Measurements from ENCODE around the gene NBEAL1.
A peak's percentile ranks its signal among the peaks of the same experiment; 100 is the strongest.
"Not testable (repeated sequence)": the region's sequence is repeated elsewhere in the genome, so short reads cannot be mapped to it uniquely, and the experiment has no call there.

Gene NBEAL1

DNA sequence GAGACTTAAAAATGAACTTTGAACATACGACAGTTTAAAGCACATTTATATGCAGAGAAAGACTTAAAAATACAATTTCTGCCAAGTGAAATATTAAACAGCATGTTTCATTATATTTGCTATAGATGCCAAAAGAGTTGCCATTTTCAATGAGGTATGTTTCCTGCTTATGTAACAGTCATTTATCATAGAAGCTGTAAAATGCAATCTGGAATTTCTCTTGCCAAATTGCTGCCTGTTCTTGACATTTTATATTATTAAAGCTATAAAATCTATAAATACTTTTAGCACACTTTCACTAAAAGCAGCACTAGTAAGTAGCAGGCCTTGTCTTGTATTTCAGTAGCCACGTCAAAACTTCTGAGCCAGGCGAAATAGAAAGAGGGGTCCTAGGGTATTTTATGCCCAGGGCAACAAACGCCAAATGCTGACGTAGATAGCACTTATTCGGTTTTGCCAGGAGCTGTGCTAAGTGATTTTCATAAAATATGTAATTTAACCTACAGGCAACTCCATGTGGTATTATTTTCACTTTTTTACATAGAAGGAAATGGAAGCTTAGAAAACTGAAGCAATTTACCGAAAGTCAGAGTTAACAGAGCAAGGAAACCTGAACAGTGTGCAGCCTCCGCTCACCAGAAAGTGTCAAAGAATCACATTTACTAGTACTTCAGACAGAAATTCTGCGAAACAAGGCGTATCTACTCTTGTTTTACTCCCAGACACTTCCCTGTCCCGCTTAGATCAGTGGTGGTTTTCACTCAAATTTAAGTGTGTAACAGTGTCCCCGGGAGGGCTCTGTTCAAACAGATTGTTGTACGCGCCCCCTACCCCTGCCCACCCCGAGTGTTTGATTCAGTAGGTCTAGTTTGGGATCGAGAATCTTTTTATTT lies 222.9 kb downstream of the NBEAL1 start:
- peak; percentile 5 for DNase-seq

DNA sequence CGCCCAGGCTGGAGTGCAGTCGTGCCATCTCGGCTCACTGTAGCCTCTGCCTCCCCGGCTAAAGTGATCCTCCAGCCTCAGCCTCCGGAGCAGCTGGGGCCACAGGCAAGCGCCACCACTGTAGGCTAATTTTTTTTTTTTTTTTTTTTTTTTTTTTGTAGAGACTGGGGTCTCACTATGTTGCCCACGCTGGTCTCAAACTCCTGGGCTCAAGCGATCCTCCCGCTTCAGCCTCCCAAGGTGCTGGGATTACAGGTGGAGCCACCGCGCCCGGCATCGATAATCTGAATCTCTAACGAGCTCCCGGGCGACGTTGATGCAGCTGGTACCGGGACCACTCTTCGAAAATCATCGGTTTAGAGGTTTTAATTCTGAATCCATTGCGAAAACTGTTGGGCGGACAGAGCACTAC lies 223.6 kb downstream of the NBEAL1 start:
- DNase-seq = no peak

DNA sequence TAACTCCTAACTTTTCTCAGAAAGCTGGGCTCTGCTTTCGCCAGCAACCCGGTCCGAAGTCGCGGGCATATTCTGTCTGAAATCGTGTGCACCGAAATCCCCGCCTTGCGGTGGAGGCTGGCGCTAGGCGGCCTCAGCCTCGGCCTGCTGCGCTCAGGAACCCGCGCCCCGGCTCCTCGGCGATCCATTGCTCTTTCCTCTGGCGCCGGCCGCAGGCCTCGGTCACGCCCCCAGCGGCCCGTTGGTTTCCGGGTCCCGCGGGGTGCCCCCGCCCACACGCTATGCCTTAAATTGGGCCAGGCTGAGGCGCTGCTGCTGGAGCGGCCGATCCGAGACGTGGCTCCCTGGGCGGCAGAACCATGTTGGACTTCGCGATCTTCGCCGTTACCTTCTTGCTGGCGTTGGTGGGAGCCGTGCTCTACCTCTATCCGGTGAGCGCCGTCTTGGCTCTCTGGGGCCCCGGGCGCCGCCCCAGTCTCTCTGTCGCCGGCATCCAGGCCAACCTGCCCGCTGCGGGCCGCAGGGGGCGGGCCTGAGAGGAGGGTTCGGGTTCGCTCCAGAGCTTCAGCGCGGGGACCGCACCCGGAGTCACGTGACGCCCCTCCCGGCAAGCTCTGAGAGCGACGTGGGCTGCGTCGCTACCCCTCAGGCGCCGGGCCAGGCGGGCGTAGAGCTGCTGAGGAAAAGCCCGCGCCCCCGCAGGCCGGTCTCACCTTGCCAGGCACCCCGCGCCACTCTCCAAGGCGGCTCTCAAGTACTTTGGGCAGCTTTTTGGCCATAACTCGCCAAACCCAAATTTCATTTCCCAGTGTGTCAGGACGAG lies 224.2 kb downstream of the NBEAL1 start, which contains the start of gene CYP20A1:
CYP20A1 (plus strand) TSS at position 315 of the 823 bp plus-strand sequence; CDS start at position 360, 45 bp downstream.
- peak; percentile 100 for DNase-seq

DNA sequence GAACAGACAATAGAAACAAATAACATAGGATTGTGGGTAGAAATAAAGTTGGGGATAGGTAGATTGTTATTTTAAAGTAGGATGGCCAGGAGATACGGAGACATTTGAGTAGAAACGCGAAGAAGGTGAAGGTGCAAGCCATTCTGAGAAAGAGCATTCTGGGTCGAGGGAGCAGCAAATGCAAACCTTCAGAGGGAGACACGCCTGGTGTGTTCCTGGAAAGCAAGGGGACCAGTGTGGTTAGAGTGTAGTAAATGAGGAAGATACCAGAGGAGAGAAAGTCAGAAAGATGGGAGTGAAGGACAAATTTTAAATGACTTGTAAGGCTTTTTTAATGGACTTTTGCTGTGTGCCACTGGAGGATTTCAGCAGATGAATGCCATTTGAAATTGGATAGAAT lies 225.8 kb downstream of the NBEAL1 start:
- DNase-seq = no peak

DNA sequence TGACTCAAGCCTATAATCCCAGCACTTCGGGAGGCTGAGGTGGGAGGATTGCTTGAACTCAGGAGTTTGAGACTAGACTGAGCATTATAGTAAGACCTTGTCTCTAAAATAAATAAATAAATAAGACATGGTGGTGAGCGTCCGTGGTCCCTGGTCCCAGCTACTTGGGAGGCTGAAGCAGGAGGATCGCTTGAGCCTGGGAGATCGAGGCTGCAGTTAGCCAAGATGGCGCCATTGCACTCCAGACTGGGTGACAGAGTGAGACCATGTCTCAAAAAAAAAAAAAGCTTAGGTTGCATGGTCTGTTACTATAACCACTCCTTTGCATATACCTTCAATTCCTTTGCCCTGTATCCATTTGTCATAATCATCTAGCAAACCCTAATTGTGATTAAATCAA lies 227.8 kb downstream of the NBEAL1 start:
- no peak for DNase-seq

DNA sequence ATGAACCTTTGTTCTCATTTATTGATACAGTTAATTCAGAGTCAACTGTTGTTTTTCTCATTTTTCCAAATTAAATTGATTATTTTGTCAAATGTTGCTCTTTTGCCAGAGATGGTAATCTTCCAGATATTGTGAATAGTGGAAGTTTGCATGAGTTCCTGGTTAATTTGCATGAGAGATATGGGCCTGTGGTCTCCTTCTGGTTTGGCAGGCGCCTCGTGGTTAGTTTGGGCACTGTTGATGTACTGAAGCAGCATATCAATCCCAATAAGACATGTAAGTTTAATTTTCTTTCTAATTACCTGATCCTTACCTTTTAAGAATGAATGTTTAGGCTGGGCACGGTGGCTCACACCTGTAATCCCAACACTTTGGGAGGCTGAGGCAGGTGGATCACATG lies 232.0 kb downstream of the NBEAL1 start:
- no peak for DNase-seq

DNA sequence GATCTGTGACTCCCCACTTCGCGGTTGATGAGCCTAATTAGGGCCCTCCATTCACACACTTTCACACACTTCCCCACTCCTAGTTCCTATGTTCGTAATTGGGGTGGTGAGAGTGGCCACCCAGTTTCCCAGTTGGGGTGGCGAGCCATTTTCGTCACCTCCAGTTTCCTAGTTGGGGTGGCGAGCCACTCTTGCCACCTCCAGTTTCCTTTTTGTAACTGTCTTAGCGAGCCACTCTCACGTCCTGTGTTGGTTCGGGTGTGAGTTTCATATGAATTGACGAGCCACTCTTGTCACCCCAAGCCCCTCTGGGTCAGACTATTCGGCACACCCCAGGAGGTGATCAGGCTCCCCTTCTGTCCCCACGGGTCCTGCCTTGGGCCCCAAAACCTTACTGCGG lies 238.1 kb downstream of the NBEAL1 start:
- DNase-seq = no peak

DNA sequence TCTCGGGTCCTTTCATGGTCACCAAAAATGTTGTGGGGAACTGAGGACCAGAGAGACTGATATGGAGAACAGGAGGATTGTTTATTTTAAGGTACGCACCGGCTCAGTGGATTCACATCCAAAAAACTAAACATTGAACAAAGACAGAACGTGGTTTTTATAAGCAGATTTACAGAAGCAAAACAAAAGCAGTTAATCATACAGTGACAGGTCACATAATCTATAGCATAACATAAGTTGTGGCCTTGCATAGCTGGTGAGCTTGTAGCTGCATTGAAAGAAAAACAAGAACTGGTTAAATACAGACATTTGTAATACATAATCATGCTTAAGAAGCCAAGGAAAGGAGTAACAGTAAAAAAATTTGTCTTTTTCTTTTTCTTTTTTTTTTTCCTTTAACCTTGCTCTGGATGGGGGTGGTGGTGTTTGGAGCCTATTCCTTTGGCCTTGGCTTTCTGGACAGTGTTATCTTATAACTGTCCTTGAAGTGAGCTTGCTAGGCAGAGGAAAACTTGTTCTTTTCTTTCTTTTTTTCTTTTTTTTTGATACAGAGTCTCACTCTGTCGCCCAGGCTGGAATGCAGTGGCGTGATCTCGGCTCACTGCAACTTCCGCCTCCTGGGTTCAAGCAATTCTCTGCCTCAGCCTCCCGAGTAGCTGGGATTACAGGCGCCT lies 238.9 kb downstream of the NBEAL1 start:
- not testable (repeated sequence) for DNase-seq

DNA sequence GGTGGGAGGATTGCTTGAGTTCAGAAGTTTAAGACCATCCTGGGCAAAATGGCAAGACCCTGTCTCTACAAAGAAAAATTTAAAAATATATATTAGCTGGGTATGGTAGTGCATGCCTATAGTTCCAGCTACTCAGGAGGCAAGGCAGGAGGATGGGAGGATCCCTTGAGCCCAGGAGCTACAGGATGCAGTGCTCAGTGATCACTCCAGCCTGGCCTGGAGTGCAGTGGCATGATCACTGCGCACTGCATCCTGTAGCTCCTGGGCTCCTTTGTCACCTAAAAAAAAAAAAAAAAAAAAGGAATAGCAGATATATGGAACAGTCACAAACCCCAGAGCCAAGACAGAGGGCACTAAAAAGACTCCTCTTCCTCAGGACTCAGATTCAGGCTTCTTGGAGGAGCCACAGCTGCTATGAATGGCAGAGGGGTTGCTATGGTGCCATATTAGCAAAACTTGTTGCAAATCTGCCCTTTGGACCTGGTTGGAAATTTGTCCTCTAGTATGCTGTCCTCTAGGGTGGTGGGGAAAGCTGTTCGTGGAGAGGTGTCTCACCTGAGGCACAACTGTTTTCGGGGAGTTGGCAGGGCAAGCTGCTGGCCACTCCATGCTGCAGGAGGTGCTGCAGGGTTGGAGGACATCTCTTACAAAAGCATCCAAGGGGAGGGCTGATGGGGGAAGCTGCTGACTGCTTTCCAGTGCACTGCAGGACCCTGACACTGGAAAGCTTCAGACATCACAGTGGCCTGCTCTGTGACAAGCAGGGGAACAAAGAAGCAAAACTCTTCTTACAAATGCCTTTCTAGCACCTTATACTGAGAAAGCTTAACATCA lies 246.9 kb downstream of the NBEAL1 start:
- DNase-seq = no peak
